Testis (tissue), 2 donors: Measurements from ENCODE around the gene MAPK8IP1.

Source experiments
- CTCF ChIP-seq, 3 experiments: fragments of 450-650 bp in 2 of 3; fragments of 200-600 bp in 1 of 3; sonication (generic) in 1 of 3; IDR thresholded peaks; one replicate each; pipeline ENCODE4 v1.5.1; 2016 to 2019; ENCODE audit warnings: antibody characterized with exemption in 3 of 3, mild to moderate bottlenecking in 2 of 3, moderate library complexity in 1 of 3
- POLR2A ChIP-seq: fragments of 450-650 bp; IDR thresholded peaks from one replicate; pipeline ENCODE4 v1.6.1; 2017; ENCODE audit warnings: antibody characterized with exemption, mild to moderate bottlenecking, moderate library complexity

GRCh38 chr11:45933846-45934579 is 48.6 kb downstream of the MAPK8IP1 start:
- TF ChIP-seq CTCF (IDR thresholded peaks at IDR 0.05) (no peak), POLR2A (no peak)
